GM21447 (cell line): ENCODE results near the gene NISCH.

ENCODE experiments used
- ATAC-seq: cut with Tn5 transposase; IDR thresholded peaks from one replicate; pipeline ENCODE4 v1.9.1; 2021; ENCODE audit not compliant: unreplicated experiment

The NISCH gene

GRCh38 chr3:52446631-52447511 is 8.5 kb upstream of the NISCH start:
- peak; percentile 46 for ATAC-seq

- no peak for ATAC-seq
Measured at GRCh38 chr3:52447512-52448355, 7.7 kb upstream of the NISCH start.

DNA sequence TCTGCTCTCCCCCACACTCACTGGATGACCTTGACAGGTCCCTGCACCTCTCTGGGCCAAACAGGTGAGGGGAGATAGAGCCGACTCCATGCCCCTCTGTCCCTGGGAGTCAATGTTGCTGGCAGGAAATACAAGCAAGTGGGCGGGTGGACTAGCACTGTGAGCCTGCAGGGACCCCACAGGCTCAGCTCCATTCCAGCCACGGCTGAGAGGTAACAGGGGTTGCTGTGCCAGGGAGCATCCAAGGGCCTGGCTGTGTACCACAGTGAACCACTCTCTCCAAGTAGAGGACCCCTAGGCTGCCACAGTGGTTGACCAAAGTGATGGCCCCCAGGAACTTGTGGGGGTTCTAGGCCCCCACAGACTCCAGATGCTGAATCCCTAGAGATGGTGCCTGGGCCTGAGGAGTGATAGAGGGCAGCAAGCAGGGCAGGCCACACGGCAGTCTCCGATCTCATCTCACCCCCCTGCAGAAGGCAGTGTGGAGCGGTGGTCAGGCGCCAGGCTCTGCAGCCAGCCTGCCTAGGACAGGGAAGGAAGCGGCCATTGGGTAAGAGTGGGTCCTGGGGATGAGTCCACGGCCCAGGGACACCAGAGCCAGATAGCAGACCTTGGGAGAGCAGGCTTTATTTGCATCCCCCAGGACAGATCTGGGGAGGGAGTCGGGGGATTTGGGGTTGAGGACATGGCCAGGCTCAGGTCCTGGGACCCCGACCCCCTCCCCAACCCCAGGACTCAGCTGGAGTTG is 4.7 kb upstream of the NISCH start:
- no peak for ATAC-seq

- ATAC-seq, result no peak
Measured at GRCh38 chr3:52451237-52452083, 3.9 kb upstream of the NISCH start.

GRCh38 chr3:52452126-52452525 is 3.3 kb upstream of the NISCH start:
- ATAC-seq, result no peak

DNA sequence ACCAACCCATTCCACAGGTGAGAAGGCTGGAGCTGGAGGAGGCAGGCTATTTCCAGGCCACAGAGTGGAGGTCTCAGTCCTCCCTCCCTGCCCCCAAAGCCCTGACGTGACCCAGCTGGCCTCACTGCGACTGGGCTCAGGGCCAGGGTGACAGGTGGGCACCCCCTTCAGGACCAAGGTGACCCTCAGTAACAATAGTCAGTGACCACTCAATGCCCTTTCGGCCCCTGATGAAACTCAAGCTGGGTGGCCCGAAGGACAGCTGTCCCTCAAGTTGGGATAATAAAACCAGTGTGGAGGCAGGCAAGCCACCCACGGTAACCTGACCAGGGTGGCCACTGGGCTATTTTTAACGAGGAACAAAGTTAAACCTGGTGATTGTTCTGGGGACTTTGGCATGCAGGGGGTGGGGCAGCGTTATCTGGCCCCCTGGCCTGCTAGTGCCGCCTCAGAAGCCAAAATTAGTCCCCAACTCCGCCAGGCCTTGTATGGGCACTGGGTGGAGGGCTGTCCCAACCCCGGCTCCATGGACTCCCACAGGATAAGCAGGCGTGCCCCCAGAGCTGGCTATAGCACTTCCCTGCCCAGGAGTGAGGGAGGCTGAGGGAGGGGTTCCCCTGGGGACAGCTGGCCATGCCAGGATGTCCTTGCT is 2.7 kb upstream of the NISCH start:
- ATAC-seq, result no peak

DNA sequence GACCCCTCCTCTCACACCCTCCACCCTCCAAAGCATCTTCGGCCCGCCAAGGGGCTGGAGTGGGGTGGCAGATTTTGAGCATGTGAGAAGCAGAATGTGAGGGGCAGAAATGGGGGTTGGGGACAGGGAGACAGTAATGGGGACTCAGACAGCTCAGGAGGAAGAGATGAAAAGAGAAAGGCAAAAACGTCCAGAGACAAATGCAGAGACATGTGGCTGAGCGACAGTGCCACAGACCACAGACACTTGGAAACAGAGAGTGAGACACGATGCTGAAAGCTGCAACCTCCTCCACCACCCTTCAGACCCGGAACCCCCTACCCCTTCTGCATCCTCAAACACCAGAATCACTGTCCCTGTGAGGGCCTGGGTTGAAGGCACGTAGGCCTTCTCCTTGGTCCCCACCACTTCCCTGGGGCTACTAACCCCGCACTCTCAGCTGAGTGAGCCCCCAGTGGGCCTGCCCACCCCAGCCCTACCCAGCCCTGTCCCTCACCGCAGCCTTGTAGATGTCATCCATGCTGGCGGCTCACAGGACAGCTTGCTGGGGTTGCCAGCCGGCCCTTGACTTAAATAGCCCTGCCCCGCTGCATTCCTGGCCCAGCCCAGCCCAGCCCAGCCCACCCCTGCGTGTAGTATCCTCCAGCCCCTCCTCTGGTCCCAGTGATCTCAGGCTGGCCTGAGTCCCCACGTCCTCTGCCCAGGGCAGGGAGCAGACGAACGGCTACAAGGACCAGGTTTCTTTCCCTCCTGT is 1.7 kb upstream of the NISCH start, which contains the start of gene TNNC1:
Gene TNNC1, minus strand, starts transcription at position 546 of the 754 bp plus-strand sequence. Its CDS starts 26 bp downstream, at position 520.
- no peak for ATAC-seq

DNA sequence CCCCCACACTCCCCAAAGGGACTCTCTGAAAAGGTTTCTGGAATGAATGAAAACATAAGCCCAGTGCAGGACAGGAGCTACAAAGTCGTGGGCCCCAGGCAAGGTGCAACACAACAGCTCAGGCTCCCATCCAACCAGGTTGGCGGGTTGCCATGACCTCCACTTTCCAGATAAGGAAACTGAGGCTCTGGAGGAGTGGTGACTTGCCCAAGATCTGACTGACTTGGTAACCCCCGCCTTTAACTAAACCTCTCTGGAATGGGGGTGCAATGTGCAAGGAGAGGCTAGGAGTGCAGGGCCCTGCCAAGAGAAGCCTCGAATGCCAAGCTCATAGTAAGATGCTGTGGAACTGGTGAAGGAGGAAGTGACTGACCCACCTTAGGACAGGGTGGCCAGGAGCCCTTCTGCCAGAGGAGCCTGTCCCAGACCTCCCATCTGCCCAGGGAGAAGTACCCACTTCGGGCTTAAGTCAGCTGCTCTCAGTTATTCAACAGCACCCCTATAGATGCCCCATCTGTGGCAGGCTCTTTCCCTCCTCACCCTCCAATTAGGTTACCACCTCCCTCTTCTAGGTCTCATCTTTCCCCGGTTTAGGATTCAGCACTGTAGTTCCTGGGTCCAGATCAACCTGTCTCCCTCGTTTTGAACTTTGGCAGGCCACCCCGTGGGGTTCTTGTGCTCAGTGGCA is 1.0 kb upstream of the NISCH start:
- no peak for ATAC-seq

DNA sequence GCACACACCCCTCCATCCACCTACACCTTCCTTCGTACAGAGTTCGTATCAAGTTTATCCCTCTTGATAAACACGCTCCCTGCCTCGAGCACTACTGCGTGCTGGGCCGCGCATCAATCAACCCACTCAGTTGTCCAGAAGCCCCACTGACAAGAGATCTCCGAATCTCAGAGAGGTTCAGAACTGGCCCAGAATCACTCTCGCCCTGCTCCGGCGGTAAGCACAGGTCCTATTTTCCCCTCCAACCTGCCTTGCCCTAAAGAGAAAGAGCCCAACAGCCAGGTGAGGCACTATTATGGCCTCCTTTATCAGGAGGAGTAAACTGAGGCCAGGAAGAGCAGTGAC is 494 bp upstream of the NISCH start:
- ATAC-seq, result peak; percentile 2

- no peak for ATAC-seq
Measured at GRCh38 chr3:52456169-52456799, 880 bp downstream of the NISCH start.

- no peak for ATAC-seq
Measured at GRCh38 chr3:52456800-52457183, 1.4 kb downstream of the NISCH start.

DNA sequence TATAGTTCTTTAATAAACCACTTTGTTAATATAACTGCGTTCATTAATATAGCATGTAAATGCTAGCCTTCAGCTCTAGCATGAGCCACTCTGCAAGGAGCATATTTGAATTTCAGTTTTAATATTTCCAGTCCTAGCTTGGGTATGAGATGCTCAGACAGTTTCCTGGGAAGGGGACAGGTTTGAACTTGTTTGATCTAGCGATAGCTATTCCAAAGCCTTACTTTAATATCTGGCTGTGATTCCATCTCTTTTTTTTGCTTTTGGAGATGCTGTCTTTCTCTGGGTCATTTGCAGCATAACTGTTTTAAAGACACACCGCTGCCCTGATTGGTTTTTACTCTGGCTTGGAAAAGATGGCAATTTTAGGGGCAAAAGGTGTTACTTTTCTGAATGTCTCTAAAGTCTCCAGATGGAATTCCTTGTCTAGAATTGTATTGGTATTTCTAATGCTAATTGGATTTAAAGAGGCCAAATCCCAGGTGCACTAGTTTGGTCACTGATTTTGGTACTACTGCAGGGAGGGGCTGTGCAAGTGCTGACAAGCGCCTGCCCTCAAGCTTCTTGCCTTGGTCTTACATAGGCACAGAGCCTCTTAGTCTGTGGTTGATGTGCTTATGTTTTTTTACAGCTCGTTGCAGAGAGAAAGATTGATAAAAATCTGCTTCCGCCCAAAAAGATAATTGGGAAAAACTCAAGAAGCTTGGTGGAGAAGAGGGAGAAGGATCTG is 2.8 kb downstream of the NISCH start:
- ATAC-seq, result no peak

- ATAC-seq, result no peak
Measured at GRCh38 chr3:52458770-52459545, 3.6 kb downstream of the NISCH start.

DNA sequence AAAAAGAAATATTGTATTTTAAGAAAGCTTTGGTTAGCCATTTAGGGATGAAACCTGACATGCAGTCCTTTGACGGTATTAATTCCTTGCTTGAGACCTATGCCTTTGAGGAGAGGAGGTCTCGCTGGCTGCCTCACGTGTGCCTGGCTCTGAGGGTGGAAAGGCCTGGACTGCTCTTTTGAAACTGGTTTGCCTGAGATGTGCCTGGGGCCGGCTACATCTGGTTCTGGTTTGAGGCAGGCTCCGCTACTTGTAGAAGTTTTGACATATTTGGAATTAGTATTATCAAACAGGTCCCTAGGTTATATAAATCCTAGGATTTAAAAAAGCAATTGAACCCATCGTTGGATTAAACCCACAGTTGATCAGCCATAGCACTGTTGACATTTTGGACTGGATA is 6.5 kb downstream of the NISCH start:
- ATAC-seq, result no peak

GRCh38 chr3:52463416-52463815 is 8.0 kb downstream of the NISCH start:
- ATAC-seq, result no peak

DNA sequence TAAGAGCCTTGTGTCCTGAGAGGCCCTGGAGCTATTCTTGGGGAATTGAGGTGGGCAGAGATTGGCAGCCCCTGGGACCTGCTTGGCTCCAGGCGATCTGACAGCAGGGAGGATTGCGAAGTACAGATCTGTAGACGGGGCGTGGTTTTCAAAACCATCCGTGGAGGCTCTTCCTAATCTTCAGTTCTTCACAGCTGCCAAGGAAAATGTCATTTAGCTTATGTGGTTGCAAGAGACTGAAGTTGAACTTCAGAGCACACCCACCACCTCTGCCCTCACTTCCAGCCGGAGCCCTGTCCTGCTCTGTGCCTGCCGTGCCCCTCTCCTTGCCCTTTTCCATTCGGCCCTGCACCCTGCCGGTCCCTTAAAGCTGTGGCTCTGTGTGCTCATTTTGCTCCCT is 12.9 kb downstream of the NISCH start:
- ATAC-seq, result no peak

DNA sequence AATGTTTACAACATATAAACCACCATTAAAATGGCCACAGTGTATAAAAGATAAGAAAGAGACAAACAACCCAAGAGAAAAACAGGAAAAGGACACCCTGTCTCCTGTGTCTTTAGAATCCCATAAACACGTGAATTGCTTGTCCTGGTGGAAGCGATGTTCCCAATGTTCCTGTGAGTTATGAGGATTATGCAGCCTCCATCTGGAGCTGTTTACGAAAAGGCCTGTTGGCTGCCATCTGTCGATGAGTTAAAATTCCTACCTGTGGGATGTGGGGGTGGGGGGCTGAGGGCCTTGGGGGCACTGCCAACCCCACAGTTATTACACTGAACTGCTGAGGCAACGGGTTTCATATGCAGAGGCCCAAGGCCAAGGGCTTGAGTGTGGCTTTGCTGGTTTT is 13.6 kb downstream of the NISCH start:
- ATAC-seq, result no peak
